ENCODE measurements around the gene RNPEP. TPM values are rescaled to one million over a fixed set of nuclear protein-coding genes. Genes with fewer than 3 reads are reported as not detected.
A peak's percentile ranks its signal among the peaks of the same experiment; 100 is the strongest.

The RNPEP gene
- total and polyA plus RNA-seq, 2 of the 13 experiments (the other 11 are each of a cell fraction or from before 2014, with no cell fraction given): 20.6 to 38.4 TPM

- TF ChIP-seq ZBTB14 (CRISPR knock-in tag; IDR thresholded peaks at IDR 0.05) (no peak), ZNF629 (CRISPR knock-in tag; conservative IDR thresholded peaks at IDR 0.05) (no peak; the same call in 1 of the 2 replicates), MXD4 (CRISPR knock-in tag; IDR thresholded peaks at IDR 0.05) (no peak), SMC3 (IDR thresholded peaks at IDR 0.05; ENCODE audit: low read length) (no peak), ZNF607 (CRISPR knock-in tag; IDR thresholded peaks at IDR 0.05; ENCODE audit: borderline replicate concordance) (0 out of 2 replicates have a peak, but pooled peaks have one; percentile 79), ARNT2 (CRISPR knock-in tag; IDR thresholded peaks at IDR 0.05; ENCODE audit: low read depth) (peak; percentile 76), GMEB1 (CRISPR knock-in tag; IDR thresholded peaks at IDR 0.05; ENCODE audit: borderline replicate concordance) (no peak; the same call in 1 of the 2 replicates), ZNF263 (CRISPR knock-in tag; IDR thresholded peaks at IDR 0.05) (peak; percentile 99), NKX3-1 (CRISPR knock-in tag; IDR thresholded peaks at IDR 0.05) (0 out of 2 replicates have a peak, but pooled peaks have one; percentile 12), NCOR1 (IDR thresholded peaks at IDR 0.05; ENCODE audit: borderline replicate concordance, low read length) (no peak), ZBTB4 (CRISPR knock-in tag; IDR thresholded peaks at IDR 0.05; ENCODE audit: borderline replicate concordance) (0 out of 2 replicates have a peak, but pooled peaks have one; percentile 25), MXD3 (CRISPR knock-in tag; IDR thresholded peaks at IDR 0.05) (no peak), TBP (CRISPR knock-in tag; IDR thresholded peaks at IDR 0.05) (no peak), TRAFD1 (CRISPR knock-in tag; IDR thresholded peaks at IDR 0.05; ENCODE audit: borderline replicate concordance) (no peak), SKIL (CRISPR knock-in tag; IDR thresholded peaks at IDR 0.05; ENCODE audit: borderline replicate concordance) (no peak)
These were observed at the start of gene RNPEP (continued) for GRCh38 chr1:201982623-201983379.

Data from HepG2 (cell line).